H9 (cell line): Measurements from ENCODE around the gene ARID1B. TPM values are rescaled to one million over a fixed set of nuclear protein-coding genes. Genes with fewer than 3 reads are reported as not detected.

Experiments
- DNase-seq: peaks from one replicate; pipeline ENCODE4 v3.0.0-alpha.2; 2017
- H2AFZ ChIP-seq: one replicate; pipeline ENCODE4 v1.6.1; 2013; ENCODE audit warnings: mild to moderate bottlenecking, low read length, control low read depth, moderate library complexity
- H2AK5ac ChIP-seq: 2 replicates; pipeline ENCODE4 v1.6.1; 2013; ENCODE audit warnings: low read length, control low read depth, mixed read lengths; ENCODE audit not compliant: insufficient read length
- H2BK120ac ChIP-seq: one replicate; pipeline ENCODE4 v1.6.1; 2013; ENCODE audit warnings: low read depth, mild to moderate bottlenecking, low read length, control low read depth, inconsistent platforms; ENCODE audit not compliant: poor library complexity, severe bottlenecking
- H2BK12ac ChIP-seq: 2 replicates; pipeline ENCODE4 v1.6.1; 2013; ENCODE audit warnings: low read length, control low read depth, mixed read lengths, low read depth; ENCODE audit not compliant: insufficient read length
- H2BK15ac ChIP-seq: 2 replicates; pipeline ENCODE4 v1.6.1; 2013; ENCODE audit warnings: low read depth, low read length, control low read depth
- H2BK20ac ChIP-seq: one replicate; pipeline ENCODE4 v1.6.1; 2013; ENCODE audit warnings: low read depth, mild to moderate bottlenecking, low read length, control low read depth, inconsistent platforms; ENCODE audit not compliant: poor library complexity, severe bottlenecking
- H2BK5ac ChIP-seq: 2 replicates; pipeline ENCODE4 v1.6.1; 2013; ENCODE audit warnings: low read length, control low read depth, mixed read lengths; ENCODE audit not compliant: insufficient read length
- H3K14ac ChIP-seq: 2 replicates; pipeline ENCODE4 v1.6.1; 2013; ENCODE audit warnings: low read length, control low read depth; ENCODE audit not compliant: insufficient read depth
- H3K18ac ChIP-seq: 2 replicates; pipeline ENCODE4 v1.6.1; 2013; ENCODE audit warnings: low read depth, mild to moderate bottlenecking, mixed read lengths, low read length, control low read depth; ENCODE audit not compliant: insufficient read length
- H3K23ac ChIP-seq: 2 replicates; pipeline ENCODE4 v1.6.1; 2013; ENCODE audit warnings: low read length, control low read depth, mixed read lengths, low read depth; ENCODE audit not compliant: insufficient read length
- H3K23me2 ChIP-seq: 2 replicates; pipeline ENCODE4 v1.6.1; 2013; ENCODE audit warnings: low read depth, mild to moderate bottlenecking, mixed read lengths, low read length, control low read depth; ENCODE audit not compliant: insufficient read length, poor library complexity, severe bottlenecking
- H3K27ac ChIP-seq: 2 replicates; pipeline ENCODE4 v1.5.1; 2013; ENCODE audit warnings: low read length, control low read depth, mixed read lengths, low read depth; ENCODE audit not compliant: insufficient read length
- H3K27me3 ChIP-seq: 2 replicates; pipeline ENCODE4 v1.6.1; 2013; ENCODE audit warnings: low read length, control low read depth, inconsistent platforms; ENCODE audit not compliant: insufficient read depth
- H3K4ac ChIP-seq: 2 replicates; pipeline ENCODE4 v1.6.1; 2013; ENCODE audit warnings: low read depth, mild to moderate bottlenecking, control low read depth, inconsistent platforms, low read length, moderate library complexity
- H3K4me1 ChIP-seq: 2 replicates; pipeline ENCODE4 v1.6.1; 2013; ENCODE audit warnings: low read length, control low read depth, inconsistent platforms; ENCODE audit not compliant: insufficient read depth
- H3K4me2 ChIP-seq: 2 replicates; pipeline ENCODE4 v1.6.1; 2013; ENCODE audit warnings: low read length, control low read depth, mixed read lengths; ENCODE audit not compliant: insufficient read length, insufficient read depth
- H3K56ac ChIP-seq: 2 replicates; pipeline ENCODE4 v1.6.1; 2013; ENCODE audit warnings: low read depth, mild to moderate bottlenecking, mixed read lengths, low read length, control low read depth; ENCODE audit not compliant: insufficient read length
- H3K79me1 ChIP-seq: 2 replicates; pipeline ENCODE4 v1.6.1; 2013; ENCODE audit warnings: low read depth, mild to moderate bottlenecking, moderate library complexity, low read length, control low read depth, inconsistent platforms; ENCODE audit not compliant: insufficient read depth, poor library complexity, severe bottlenecking
- H3K79me2 ChIP-seq: 2 replicates; pipeline ENCODE4 v1.6.1; 2013; ENCODE audit warnings: low read length, control low read depth, inconsistent platforms; ENCODE audit not compliant: insufficient read depth
- H3K9ac ChIP-seq: 2 replicates; pipeline ENCODE4 v1.6.1; 2013; ENCODE audit warnings: low read length, control low read depth, mixed read lengths; ENCODE audit not compliant: insufficient read length; ENCODE audit errors: extremely low read depth
- H3K9me3 ChIP-seq: one replicate; pipeline ENCODE4 v1.6.1; 2013; ENCODE audit warnings: low read depth, low read length, inconsistent platforms; ENCODE audit not compliant: control insufficient read depth
- H3T11ph ChIP-seq: one replicate; pipeline ENCODE4 v1.6.1; 2013; ENCODE audit warnings: mild to moderate bottlenecking, low read length, control low read depth, inconsistent platforms
- H4K20me1 ChIP-seq: one replicate; pipeline ENCODE4 v1.6.1; 2013; ENCODE audit not compliant: control insufficient read depth, insufficient read length, insufficient read depth
- H4K5ac ChIP-seq: 2 replicates; pipeline ENCODE4 v1.6.1; 2013; ENCODE audit warnings: low read depth, mild to moderate bottlenecking, mixed read lengths, low read length, control low read depth; ENCODE audit not compliant: insufficient read length
- H4K8ac ChIP-seq: replicated peaks from 2 replicates; pipeline ENCODE4 v1.6.1; 2013; ENCODE audit warnings: low read length, control low read depth, mixed read lengths, low read depth; ENCODE audit not compliant: insufficient read length
- H4K91ac ChIP-seq: 2 replicates; pipeline ENCODE4 v1.6.1; 2013; ENCODE audit warnings: low read depth, mild to moderate bottlenecking, moderate library complexity, mixed read lengths, low read length, control low read depth; ENCODE audit not compliant: insufficient read length
- H3K27ac Mint-ChIP-seq, 3 experiments: 2 replicates in 2 of 3; 3 replicates in 1 of 3; pipeline ENCODE4 v1.8.0; 2020 to 2021; ENCODE audit warnings: mixed read lengths in 3 of 3, mild to moderate bottlenecking in 1 of 3, moderate library complexity in 1 of 3
- H3K27me3 Mint-ChIP-seq: 2 replicates; pipeline ENCODE4 v1.8.0; 2021; ENCODE audit warnings: low read depth, mild to moderate bottlenecking, moderate library complexity, mixed read lengths
- H3K36me3 Mint-ChIP-seq, 3 experiments: 2 replicates in 2 of 3; 3 replicates in 1 of 3; pipeline ENCODE4 v1.8.0; 2020 to 2021; ENCODE audit warnings: low read depth in 3 of 3, mixed read lengths in 3 of 3; ENCODE audit not compliant: insufficient read depth in 1 of 3
- H3K4me1 Mint-ChIP-seq, 2 experiments: 2 replicates each; pipeline ENCODE4 v1.8.0; 2020; ENCODE audit warnings: mixed read lengths in 2 of 2
- H3K4me3 Mint-ChIP-seq, 2 experiments: 2 replicates in 1 of 2; 3 replicates in 1 of 2; pipeline ENCODE4 v1.8.0; 2020 to 2021; ENCODE audit warnings: mild to moderate bottlenecking in 2 of 2, mixed read lengths in 2 of 2, moderate library complexity in 1 of 2
- H3K9me3 Mint-ChIP-seq, 2 experiments: 2 replicates in 1 of 2; 3 replicates in 1 of 2; pipeline ENCODE4 v1.8.0; 2020; ENCODE audit warnings: mild to moderate bottlenecking in 2 of 2, mixed read lengths in 2 of 2, moderate library complexity in 1 of 2
- WGBS: extraction: QIAGEN DNeasy Blood & Tissue Kit; methylation state at CpG from one replicate; pipeline ENCODE4 v1.1.7; 2013; ENCODE audit warnings: missing lambda C conversion rate, low lambda C conversion rate, mixed read lengths; ENCODE audit not compliant: insufficient read length; ENCODE audit errors: extremely low coverage; 5-methylcytosine and 5-hydroxymethylcytosine counted together
- total RNA-seq: library from RNA; stranded (reverse); gene quantifications from 2 replicates; pipeline ENCODE4 v1.2.1, GENCODE V29; 2021
- TF ChIP-seq, protein P1 (sequence below): fragments of 200-600 bp; sonication (generic); conservative IDR thresholded peaks from 3 replicates; pipeline ENCODE4 v1.8.0; 2021; ENCODE audit warnings: antibody characterized with exemption, mild to moderate bottlenecking

Gene ARID1B
- total RNA-seq, 1 experiment from 2014 or later: 88.2 TPM

DNA sequence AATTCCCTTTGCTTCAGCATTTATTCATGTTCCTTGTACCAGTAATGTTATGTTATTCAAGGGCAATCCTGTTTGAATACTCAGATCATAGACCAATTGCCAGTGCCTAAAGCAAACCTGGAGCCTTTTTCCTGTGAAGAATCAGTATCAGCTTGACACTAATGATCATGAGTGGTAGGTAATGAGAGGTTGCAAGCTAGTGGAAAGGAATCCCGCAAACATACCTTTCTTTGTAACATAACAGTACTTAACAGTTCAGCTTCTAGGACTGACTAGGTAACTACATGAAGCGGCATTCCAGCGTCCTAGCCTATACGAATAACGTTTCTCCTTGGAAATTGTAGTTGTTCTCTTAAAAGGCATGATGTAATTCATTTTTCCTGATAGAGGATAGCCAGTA, 292.4 kb downstream of the ARID1B start:
- Histone ChIP-seq H3K56ac (no peak overlapping the region), H3T11ph (no peak overlapping the region), H2BK12ac (no peak overlapping the region), H3K27me3 (no peaks in the 10 kb centered on the region), H3K4ac (no peak overlapping the region), H3K27ac (no peak overlapping the region), H4K5ac (no peak overlapping the region), H4K91ac (no peak overlapping the region), H3K9ac (no peak overlapping the region), H3K23me2 (no peaks in the 10 kb centered on the region), H2AK5ac (no peak overlapping the region), H3K4me2 (no peak overlapping the region), H3K14ac (no peak overlapping the region), H3K23ac (no peak overlapping the region), H3K4me1 (peaks cover 2% of the 10 kb centered on the region; the same call in 1 of the 2 replicates), H4K20me1 (no peaks in the 10 kb centered on the region), H3K79me1 (no peaks in the 10 kb centered on the region), H3K79me2 (no peaks in the 10 kb centered on the region), H2BK20ac (no peak overlapping the region), H3K9me3 (no peaks in the 10 kb centered on the region), H2BK120ac (no peak overlapping the region), H2AFZ (no peak overlapping the region), H2BK15ac (no peak overlapping the region), H2BK5ac (no peak overlapping the region), H3K18ac (no peak overlapping the region), H4K8ac (no peak overlapping the region)
- no peak for DNase-seq
- Mint-ChIP-seq H3K27ac (no peak overlapping the region; a peak in 1 of 7 replicates), H3K9me3 (no peaks in the 10 kb centered on the region), H3K36me3 (no peaks in the 10 kb centered on the region; a peak in 2 of 7 replicates), H3K27me3 (no peaks in the 10 kb centered on the region; the same call in 1 of the 2 replicates), H3K4me3 (no peak overlapping the region), H3K4me1 (peaks cover 27 to 41% of the 10 kb centered on the region in 2 experiments)
- TF ChIP-seq, protein P1, sequence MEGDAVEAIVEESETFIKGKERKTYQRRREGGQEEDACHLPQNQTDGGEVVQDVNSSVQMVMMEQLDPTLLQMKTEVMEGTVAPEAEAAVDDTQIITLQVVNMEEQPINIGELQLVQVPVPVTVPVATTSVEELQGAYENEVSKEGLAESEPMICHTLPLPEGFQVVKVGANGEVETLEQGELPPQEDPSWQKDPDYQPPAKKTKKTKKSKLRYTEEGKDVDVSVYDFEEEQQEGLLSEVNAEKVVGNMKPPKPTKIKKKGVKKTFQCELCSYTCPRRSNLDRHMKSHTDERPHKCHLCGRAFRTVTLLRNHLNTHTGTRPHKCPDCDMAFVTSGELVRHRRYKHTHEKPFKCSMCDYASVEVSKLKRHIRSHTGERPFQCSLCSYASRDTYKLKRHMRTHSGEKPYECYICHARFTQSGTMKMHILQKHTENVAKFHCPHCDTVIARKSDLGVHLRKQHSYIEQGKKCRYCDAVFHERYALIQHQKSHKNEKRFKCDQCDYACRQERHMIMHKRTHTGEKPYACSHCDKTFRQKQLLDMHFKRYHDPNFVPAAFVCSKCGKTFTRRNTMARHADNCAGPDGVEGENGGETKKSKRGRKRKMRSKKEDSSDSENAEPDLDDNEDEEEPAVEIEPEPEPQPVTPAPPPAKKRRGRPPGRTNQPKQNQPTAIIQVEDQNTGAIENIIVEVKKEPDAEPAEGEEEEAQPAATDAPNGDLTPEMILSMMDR: no peak
- no CpG with 5 or more reads among the region's 5 CpGs for WGBS
